A549 (cell line): Measurements from ENCODE around the gene RFX1. TPM values are rescaled to one million over a fixed set of nuclear protein-coding genes. Genes with fewer than 3 reads are reported as not detected.

ENCODE experiments used
- ATAC-seq, 2 experiments: fragments of 200-7000 bp in 1 of 2; fragments of >200 bp in 1 of 2; cut with Nextera tagmentation in 1 of 2; cut with Tn5 transposase in 1 of 2; 3 replicates each; pipeline versions ENCODE4 v1.8.0 to v1.9.1; 2018 to 2020; ENCODE audit warnings: mild to moderate bottlenecking in 1 of 2, moderate library complexity in 1 of 2
- CTCF ChIA-PET: fragments of 300-600 bp; sonication (Branson Sonifier 250); formaldehyde crosslinking; extraction: SDS; loops from one replicate; lab custom pipeline; 2021; ENCODE audit warnings: antibody characterized with exemption, inconsistent platforms; lab: Yijun Ruan, JAX
- POLR2A ChIA-PET: fragments of 350-600 bp; formaldehyde crosslinking; extraction: SDS; loops from one replicate; lab custom pipeline; 2021; ENCODE audit warnings: antibody characterized with exemption, inconsistent platforms; lab: Yijun Ruan, JAX
- DNase-seq, 2 experiments: peaks; one replicate each; pipeline versions ENCODE4 v3.0.0 to v3.0.0-alpha.2; 2011 to 2016; ENCODE audit warnings: low read depth in 1 of 2, low spot score in 1 of 2
- FAIRE-seq: peaks from 2 replicates; lab custom pipeline; 2011; peaks lifted over from hg19 to GRCh38; lab: Jason Lieb, UNC
- H3K27ac ChIP-seq, 2 experiments: fragments of >200 bp; sonication (Bioruptor Twin); formaldehyde crosslinking; 3 replicates each; pipeline ENCODE4 v1.5.1; 2016 to 2017
- H3K4me1 ChIP-seq: fragments of >200 bp; sonication (Bioruptor Twin); formaldehyde crosslinking; 3 replicates; pipeline ENCODE4 v1.6.1; 2016
- H3K4me2 ChIP-seq: fragments of >200 bp; sonication (Bioruptor Twin); formaldehyde crosslinking; 3 replicates; pipeline ENCODE4 v1.6.1; 2016
- H3K4me3 ChIP-seq: fragments of >200 bp; sonication (Bioruptor Twin); formaldehyde crosslinking; 3 replicates; pipeline ENCODE4 v1.5.1; 2016
- H3K9me3 ChIP-seq: fragments of >200 bp; sonication (Bioruptor Twin); formaldehyde crosslinking; 3 replicates; pipeline ENCODE4 v1.6.1; 2016
- ATOH8 ChIP-seq: fragments of 250-450 bp; sonication (Bioruptor Pico); IDR thresholded peaks from 2 replicates; pipeline ENCODE4 v1.5.0; 2020; ENCODE audit warnings: low read depth, mild to moderate bottlenecking, moderate library complexity
- CHD2 ChIP-seq: fragments of 150-350 bp; IDR thresholded peaks from 2 replicates; pipeline ENCODE4 v1.6.1; 2014; ENCODE audit warnings: low read length; ENCODE audit not compliant: partially characterized antibody
- CTCF ChIP-seq: fragments of >200 bp; sonication (Bioruptor Twin); formaldehyde crosslinking; IDR thresholded peaks from 3 replicates; pipeline ENCODE4 v1.5.1; 2016
- EHF ChIP-seq: fragments of 250-450 bp; sonication (Bioruptor Pico); IDR thresholded peaks from 2 replicates; pipeline ENCODE4 v1.5.0; 2020; ENCODE audit warnings: mild to moderate bottlenecking
- ELK1 ChIP-seq: fragments of 150-350 bp; IDR thresholded peaks from 2 replicates; pipeline ENCODE4 v1.6.1; 2014; ENCODE audit warnings: low read depth, mild to moderate bottlenecking, low read length
- ESRRA ChIP-seq: fragments of 150-350 bp; IDR thresholded peaks from 2 replicates; pipeline ENCODE4 v1.6.1; 2014; ENCODE audit warnings: mild to moderate bottlenecking, low read length, borderline replicate concordance
- FOXS1 ChIP-seq: fragments of 250-450 bp; sonication (Bioruptor Pico); IDR thresholded peaks from 2 replicates; pipeline ENCODE4 v1.5.0; 2020; ENCODE audit warnings: mild to moderate bottlenecking, moderate library complexity
- HDAC2 ChIP-seq: fragments of 200-600 bp; sonication (generic); IDR thresholded peaks from 2 replicates; pipeline ENCODE4 v1.6.1; 2016
- HEYL ChIP-seq: fragments of 250-450 bp; sonication (Bioruptor Pico); IDR thresholded peaks from 2 replicates; pipeline ENCODE4 v1.8.0; 2021; ENCODE audit warnings: mild to moderate bottlenecking, moderate library complexity
- HMGXB4 ChIP-seq: fragments of 250-450 bp; sonication (Bioruptor Pico); IDR thresholded peaks from 2 replicates; pipeline ENCODE4 v1.5.0; 2021; ENCODE audit warnings: mild to moderate bottlenecking, moderate library complexity, borderline replicate concordance
- HOXA7 ChIP-seq: fragments of 250-450 bp; sonication (Bioruptor Pico); IDR thresholded peaks from 2 replicates; pipeline ENCODE4 v1.5.0; 2020; ENCODE audit warnings: mild to moderate bottlenecking, moderate library complexity
- MAX ChIP-seq: IDR thresholded peaks from 2 replicates; pipeline ENCODE4 v1.6.1; 2012
- PBX3 ChIP-seq: IDR thresholded peaks from 2 replicates; pipeline ENCODE4 v1.6.1; 2012
- POLR2A ChIP-seq: IDR thresholded peaks from 2 replicates; pipeline ENCODE4 v1.6.1; 2012; ENCODE audit warnings: mild to moderate bottlenecking, low read length
- SREBF2 ChIP-seq: fragments of 450-650 bp; IDR thresholded peaks from 2 replicates; pipeline ENCODE4 v1.6.1; 2014; ENCODE audit warnings: mild to moderate bottlenecking, moderate library complexity
- TFCP2L1 ChIP-seq: fragments of 250-450 bp; sonication (Bioruptor Pico); IDR thresholded peaks from 2 replicates; pipeline ENCODE4 v1.5.0; 2021; ENCODE audit warnings: mild to moderate bottlenecking
- ZC3H11A ChIP-seq: fragments of 450-650 bp; IDR thresholded peaks from 2 replicates; pipeline ENCODE4 v1.6.1; 2014; ENCODE audit warnings: antibody characterized with exemption, mild to moderate bottlenecking
- whole genome bisulfite sequencing: methylation state at CpG from one replicate; pipeline ENCODE4 v1.1.6; 2017; ENCODE audit errors: missing lambda C conversion rate; 5-methylcytosine and 5-hydroxymethylcytosine counted together
- polyA plus RNA-seq, 4 experiments: library from polyadenylated mRNA; depleted of rRNA in 3 of 4; stranded (reverse); fragments of >200 nt; fragmentation: RNase III in 1 of 4; extraction: RNeasy Plus Mini Kit Qiagen cat#74134 plus additional on column Dnase treatment in 1 of 4; gene quantifications; 2 replicates in 3 of 4; 3 replicates in 1 of 4; pipeline ENCODE4 v1.2.3, GENCODE V29; 2011 to 2017
- TF ChIP-seq, protein P1 (sequence below): fragments of >200 bp; sonication (Bioruptor Twin); formaldehyde crosslinking; IDR thresholded peaks from 3 replicates; pipeline ENCODE4 v1.6.1; 2016
- TF ChIP-seq, protein P2 (sequence below): fragments of >200 bp; sonication (Bioruptor Twin); formaldehyde crosslinking; IDR thresholded peaks from 2 replicates; pipeline ENCODE4 v1.6.1; 2016

Gene RFX1
- polyA plus RNA-seq, 2 of the 4 experiments (the other 2 are of a cell fraction), result 0.57 to 5.4 TPM

- ATAC-seq (no peak), DNase-seq (no peak), FAIRE-seq (no peak)
- H3K9me3 ChIP-seq, result no peaks in the 10 kb centered on the region
- H3K4me3 ChIP-seq, result no peak overlapping the region
- no peak for TF ChIP-seq FOXS1 (CRISPR knock-in tag)
- no peak for TF ChIP-seq SREBF2
- no peak for TF ChIP-seq POLR2A
- no peak for TF ChIP-seq ESRRA
- TF ChIP-seq, protein P1, sequence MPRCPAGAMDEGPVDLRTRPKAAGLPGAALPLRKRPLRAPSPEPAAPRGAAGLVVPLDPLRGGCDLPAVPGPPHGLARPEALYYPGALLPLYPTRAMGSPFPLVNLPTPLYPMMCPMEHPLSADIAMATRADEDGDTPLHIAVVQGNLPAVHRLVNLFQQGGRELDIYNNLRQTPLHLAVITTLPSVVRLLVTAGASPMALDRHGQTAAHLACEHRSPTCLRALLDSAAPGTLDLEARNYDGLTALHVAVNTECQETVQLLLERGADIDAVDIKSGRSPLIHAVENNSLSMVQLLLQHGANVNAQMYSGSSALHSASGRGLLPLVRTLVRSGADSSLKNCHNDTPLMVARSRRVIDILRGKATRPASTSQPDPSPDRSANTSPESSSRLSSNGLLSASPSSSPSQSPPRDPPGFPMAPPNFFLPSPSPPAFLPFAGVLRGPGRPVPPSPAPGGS, result no peak
- TF ChIP-seq MAX, result no peak
- no peak for TF ChIP-seq ATOH8
- no peak for TF ChIP-seq TFCP2L1 (CRISPR knock-in tag)
- no peak for TF ChIP-seq HDAC2
- TF ChIP-seq PBX3, result no peak
- TF ChIP-seq CTCF, result no peak
- no peak for TF ChIP-seq ZC3H11A
- TF ChIP-seq HOXA7 (CRISPR knock-in tag), result no peak
- TF ChIP-seq, protein P2, sequence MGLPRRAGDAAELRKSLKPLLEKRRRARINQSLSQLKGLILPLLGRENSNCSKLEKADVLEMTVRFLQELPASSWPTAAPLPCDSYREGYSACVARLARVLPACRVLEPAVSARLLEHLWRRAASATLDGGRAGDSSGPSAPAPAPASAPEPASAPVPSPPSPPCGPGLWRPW, result no peak
- TF ChIP-seq CHD2, result no peak
- TF ChIP-seq EHF (CRISPR knock-in tag), result no peak
- no peak for TF ChIP-seq HEYL (CRISPR knock-in tag)
- no peak for TF ChIP-seq ELK1
- TF ChIP-seq HMGXB4 (CRISPR knock-in tag), result no peak
- ChIA-PET CTCF (interaction anchor here (0.7 to 0.9 kb wide), 2 partner anchors 60 to 140 kb away, joined by 3 to 4 read pairs; no protein-coding TSS in a partner anchor), POLR2A (no interaction called here)
- H3K27ac ChIP-seq, result no peak overlapping the region
- no peak overlapping the region for H3K4me2 ChIP-seq
- 97% methylated on average over 16 of the region's 34 CpGs for WGBS
- H3K4me1 ChIP-seq, result no peaks in the 10 kb centered on the region
Measured at GRCh38 chr19:13918726-13919411, 87.3 kb downstream of the RFX1 start.
